MCF 10A (cell line): ENCODE results near the gene STK40. TPM values are rescaled to one million over a fixed set of nuclear protein-coding genes. Genes with fewer than 3 reads are reported as not detected.

Source experiments
- BruUV-seq: library from RNA; stranded (reverse); fragments of 400-500 nt; replicated peaks from 2 replicates; lab custom pipeline; 2021; lab: Mats Ljungman, UMichigan
- CTCF ChIA-PET: fragments of 300-600 bp; sonication (Branson Sonifier 250); formaldehyde crosslinking; extraction: SDS; loops from one replicate; lab custom pipeline; 2021; ENCODE audit warnings: antibody characterized with exemption, inconsistent platforms; lab: Yijun Ruan, JAX
- POLR2A ChIA-PET: fragments of 300-600, 350-650 bp; sonication (Branson Sonifier 250); formaldehyde crosslinking; extraction: SDS; loops from one replicate; lab custom pipeline; 2020; ENCODE audit warnings: antibody characterized with exemption, inconsistent platforms; lab: Yijun Ruan, JAX
- DNase-seq: peaks from one replicate; pipeline ENCODE4 v3.0.0-alpha.2; 2018; ENCODE audit not compliant: unreplicated experiment
- H3K27ac Mint-ChIP-seq: one replicate; pipeline ENCODE4 v1.8.0; 2022; ENCODE audit warnings: mild to moderate bottlenecking, low read depth, mixed read lengths; ENCODE audit not compliant: unreplicated experiment
- H3K27me3 Mint-ChIP-seq: one replicate; pipeline ENCODE4 v1.8.0; 2022; ENCODE audit warnings: mixed read lengths; ENCODE audit not compliant: insufficient read depth, unreplicated experiment
- H3K36me3 Mint-ChIP-seq: one replicate; pipeline ENCODE4 v1.8.0; 2022; ENCODE audit warnings: mild to moderate bottlenecking, moderate library complexity, mixed read lengths; ENCODE audit not compliant: insufficient read depth, unreplicated experiment
- H3K4me1 Mint-ChIP-seq: one replicate; pipeline ENCODE4 v1.8.0; 2022; ENCODE audit warnings: mixed read lengths; ENCODE audit not compliant: insufficient read depth, unreplicated experiment
- H3K4me3 Mint-ChIP-seq: one replicate; pipeline ENCODE4 v1.8.0; 2022; ENCODE audit warnings: mild to moderate bottlenecking, moderate library complexity, mixed read lengths; ENCODE audit not compliant: unreplicated experiment
- H3K9me3 Mint-ChIP-seq: one replicate; pipeline ENCODE4 v1.8.0; 2022; ENCODE audit warnings: mixed read lengths; ENCODE audit not compliant: unreplicated experiment
- CTCF ChIP-seq: fragments of 200-600 bp; IDR thresholded peaks from one replicate; pipeline ENCODE4 v1.8.0; 2022; ENCODE audit warnings: antibody characterized with exemption, mild to moderate bottlenecking; ENCODE audit not compliant: unreplicated experiment
- intact Hi-C: fragments of 100-400 bp; cut with micrococcal nuclease; formaldehyde crosslinking; loops from 2 replicates; pipeline ENCODE4 v1.14.1; 2022
- total RNA-seq: library from RNA; stranded (reverse); gene quantifications from 2 replicates; pipeline ENCODE4 v1.2.3, GENCODE V29; 2022

Gene STK40
- total RNA-seq, 1 experiment from 2014 or later: 44.0 TPM

DNA sequence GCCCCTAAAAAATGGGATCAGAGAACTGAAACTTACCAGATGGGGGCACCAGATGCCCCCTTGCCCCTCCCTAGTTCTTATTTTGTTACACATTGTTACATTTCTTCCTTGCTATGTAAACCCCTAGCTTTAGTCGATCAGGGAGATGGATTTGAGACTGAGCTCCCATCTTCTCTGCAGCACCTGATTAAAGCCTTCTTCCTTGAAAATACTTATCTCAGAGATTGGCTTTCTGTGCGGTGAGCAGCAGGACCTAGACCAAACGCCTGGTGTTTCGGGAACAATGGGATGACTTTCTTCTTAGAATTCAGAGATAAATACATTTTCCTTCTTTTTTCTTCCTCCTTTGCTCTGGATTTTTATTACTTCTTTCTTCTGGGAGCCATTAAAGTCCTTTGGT lies 28.7 kb upstream of the STK40 start:
- no TSS peak for BruUV-seq
- H3K4me3 Mint-ChIP-seq: no peak overlapping the region
- no peaks in the 10 kb centered on the region for H3K9me3 Mint-ChIP-seq
- H3K4me1 Mint-ChIP-seq: no peaks in the 10 kb centered on the region
- intact Hi-C loops: no loop called here
- ChIA-PET POLR2A (interaction anchor here (0.6 to 3.0 kb wide), 2 partner anchors 8 to 17 kb away, joined by 3 to 8 read pairs; partner anchors contain the start of gene LSM10), CTCF (interaction anchor here (0.6 to 1.5 kb wide), 3 partner anchors 36 to 54 kb away, joined by 3 to 6 read pairs (median 3); no protein-coding TSS in a partner anchor)
- no peak overlapping the region for H3K27ac Mint-ChIP-seq
- H3K36me3 Mint-ChIP-seq: no peaks in the 10 kb centered on the region
- no peak for TF ChIP-seq CTCF
- H3K27me3 Mint-ChIP-seq: no peaks in the 10 kb centered on the region
- no peak for DNase-seq

DNA sequence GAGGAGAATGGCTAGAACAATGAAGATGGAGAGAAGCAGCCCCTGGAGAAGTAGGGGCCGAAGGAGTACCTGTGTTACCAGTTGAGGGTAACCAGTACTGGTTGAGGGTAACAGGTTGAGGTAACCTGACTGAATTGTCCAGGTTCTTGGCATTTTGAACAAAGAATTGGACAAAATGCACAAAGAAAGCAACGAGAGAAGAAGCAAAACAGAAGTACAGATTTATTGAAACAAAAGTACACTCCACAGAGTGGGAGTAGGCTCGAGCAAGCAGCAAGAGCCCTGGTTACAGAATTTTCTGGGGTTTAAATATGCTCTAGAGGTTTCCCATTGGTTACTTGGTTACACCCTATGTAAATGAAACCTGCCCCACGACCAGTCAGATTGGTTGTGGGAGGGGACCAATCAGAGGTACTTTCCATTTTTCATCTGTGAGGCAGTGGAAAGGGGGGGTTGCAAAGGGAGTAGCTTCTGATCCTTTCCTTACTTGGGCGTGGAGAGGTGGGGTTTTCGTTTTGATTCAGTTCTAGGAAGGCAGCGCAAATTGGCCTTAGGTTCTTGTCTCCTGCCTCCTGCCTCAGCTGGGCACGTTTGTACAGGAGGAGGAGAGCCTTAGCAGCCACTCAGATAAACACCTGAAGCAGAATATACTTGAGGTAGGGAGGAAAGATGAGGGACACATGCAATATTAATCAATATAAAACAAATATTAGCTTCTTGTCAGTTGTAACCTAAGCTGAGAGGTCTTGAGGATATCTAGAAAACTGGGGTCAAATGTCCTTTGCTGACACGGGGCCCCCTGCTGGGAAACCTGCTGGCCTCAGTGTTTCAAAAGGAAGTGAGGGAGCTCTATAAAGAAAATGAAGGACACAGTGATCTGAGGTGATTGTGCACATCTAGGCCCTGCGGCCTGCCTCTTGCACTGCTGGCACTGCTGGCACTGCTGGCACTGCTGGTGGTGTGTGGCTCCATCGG lies 26.2 kb upstream of the STK40 start:
- ChIA-PET CTCF (interaction anchor here (0.6 to 2.3 kb wide), 8 partner anchors 7 to 126 kb away, joined by 3 to 9 read pairs (median 4); partner anchors contain the start of gene SH3D21), POLR2A (interaction anchor here (0.7 to 3.0 kb wide), 4 partner anchors 12 to 262 kb away, joined by 3 to 8 read pairs (median 4); partner anchors contain the start of genes LSM10 and TRAPPC3)
- Mint-ChIP-seq H3K4me1 (no peaks in the 10 kb centered on the region), H3K27ac (no peak overlapping the region), H3K9me3 (no peaks in the 10 kb centered on the region), H3K4me3 (no peak overlapping the region), H3K36me3 (no peaks in the 10 kb centered on the region), H3K27me3 (no peaks in the 10 kb centered on the region)
- peak; percentile 70 for DNase-seq
- intact Hi-C loops: no loop called here
- no peak for TF ChIP-seq CTCF
- no TSS peak for BruUV-seq

GRCh38 chr1:36408479-36408878 lies 22.8 kb upstream of the STK40 start:
- CTCF ChIA-PET: interaction anchor here (0.6 to 1.0 kb wide), 3 partner anchors 65 to 86 kb away, joined by 3 to 4 read pairs (median 4); no protein-coding TSS in a partner anchor

More at GRCh38 chr1:36408479-36408878, 22.8 kb upstream of the STK40 start:
- H3K9me3 Mint-ChIP-seq: no peaks in the 10 kb centered on the region
- H3K4me3 Mint-ChIP-seq: no peak overlapping the region
- H3K4me1 Mint-ChIP-seq: no peaks in the 10 kb centered on the region
- POLR2A ChIA-PET: interaction anchor here (1.3 to 1.5 kb wide), 3 partner anchors 10 to 22 kb away, joined by 3 to 5 read pairs (median 5); no protein-coding TSS in a partner anchor
- DNase-seq: peak; percentile 11
- peaks cover 10% of the 10 kb centered on the region for H3K27me3 Mint-ChIP-seq
- BruUV-seq: no TSS peak
- H3K27ac Mint-ChIP-seq: no peak overlapping the region
- no peaks in the 10 kb centered on the region for H3K36me3 Mint-ChIP-seq
- intact Hi-C loops: no loop called here
- no peak for TF ChIP-seq CTCF
